MM.1S (cell line): ENCODE measurements around the gene TOR1AIP1.

Source experiments
- DNase-seq: peaks from one replicate; pipeline ENCODE4 v3.0.0-alpha.2; 2015
- H2AFZ ChIP-seq: fragments of 300-600 bp; sonication (generic); 2 replicates; pipeline ENCODE4 v1.6.0; 2016; ENCODE audit warnings: antibody characterized with exemption, low read length
- H3F3A ChIP-seq: fragments of 300-600 bp; sonication (generic); 2 replicates; pipeline ENCODE4 v1.6.1; 2016; ENCODE audit warnings: mild to moderate bottlenecking, antibody characterized with exemption, low read length, moderate library complexity, mixed read lengths; ENCODE audit not compliant: insufficient read depth
- H3K27ac ChIP-seq: fragments of 300-600 bp; sonication (generic); 2 replicates; pipeline ENCODE4 v1.5.1; 2016; ENCODE audit warnings: mild to moderate bottlenecking, low read length
- H3K27me3 ChIP-seq: fragments of 300-600 bp; sonication (generic); replicated peaks from 2 replicates; pipeline ENCODE4 v1.6.0; 2016; ENCODE audit warnings: low read length; ENCODE audit not compliant: insufficient read depth
- H3K36me3 ChIP-seq: fragments of 300-600 bp; sonication (generic); replicated peaks from 2 replicates; pipeline ENCODE4 v1.6.1; 2016; ENCODE audit warnings: mild to moderate bottlenecking, low read length, mixed read lengths; ENCODE audit not compliant: insufficient read depth
- H3K4me1 ChIP-seq: fragments of 300-600 bp; sonication (generic); 2 replicates; pipeline ENCODE4 v1.6.1; 2016; ENCODE audit warnings: low read length, mixed read lengths
- H3K4me2 ChIP-seq: fragments of 300-600 bp; sonication (generic); 2 replicates; pipeline ENCODE4 v1.6.0; 2016; ENCODE audit warnings: low read depth, low read length
- H3K4me3 ChIP-seq: fragments of 300-600 bp; sonication (generic); 2 replicates; pipeline ENCODE4 v1.5.1; 2016; ENCODE audit warnings: low read length, mixed read lengths
- H3K79me2 ChIP-seq: fragments of 300-600 bp; sonication (generic); 2 replicates; pipeline ENCODE4 v1.6.1; 2016; ENCODE audit warnings: mixed run types, low read length, mixed read lengths
- H3K9ac ChIP-seq: fragments of 300-600 bp; sonication (generic); 2 replicates; pipeline ENCODE4 v1.6.1; 2016; ENCODE audit warnings: low read length, mixed read lengths
- H3K9me2 ChIP-seq: fragments of 300-600 bp; sonication (generic); replicated peaks from 2 replicates; pipeline ENCODE4 v1.6.1; 2016; ENCODE audit warnings: mild to moderate bottlenecking, low read length, mixed read lengths; ENCODE audit not compliant: insufficient read depth
- H3K9me3 ChIP-seq: fragments of 300-600 bp; sonication (generic); replicated peaks from 2 replicates; pipeline ENCODE4 v1.6.1; 2016; ENCODE audit warnings: mild to moderate bottlenecking, low read length, mixed read lengths; ENCODE audit not compliant: insufficient read depth
- H4K20me1 ChIP-seq: fragments of 300-600 bp; sonication (generic); 2 replicates; pipeline ENCODE4 v1.6.1; 2016; ENCODE audit warnings: mild to moderate bottlenecking, low read length, moderate library complexity, mixed read lengths; ENCODE audit not compliant: insufficient read depth
- EZH2 ChIP-seq: fragments of 300-600 bp; sonication (generic); optimal IDR thresholded peaks from 2 replicates; pipeline ENCODE3; 2017; ENCODE audit warnings: low read depth, mild to moderate bottlenecking, antibody characterized with exemption, low read length, mixed read lengths
- EZH2phosphoT487 ChIP-seq: fragments of 300-600 bp; sonication (generic); IDR thresholded peaks from 2 replicates; pipeline ENCODE4 v1.6.1; 2018; ENCODE audit warnings: antibody characterized with exemption, low read length
- TF ChIP-seq, protein P1 (sequence below): fragments of 300-600 bp; sonication (generic); IDR thresholded peaks from 2 replicates; pipeline ENCODE4 v1.5.1; 2016; ENCODE audit warnings: antibody characterized with exemption, low read length, mixed read lengths

The TOR1AIP1 gene

DNA sequence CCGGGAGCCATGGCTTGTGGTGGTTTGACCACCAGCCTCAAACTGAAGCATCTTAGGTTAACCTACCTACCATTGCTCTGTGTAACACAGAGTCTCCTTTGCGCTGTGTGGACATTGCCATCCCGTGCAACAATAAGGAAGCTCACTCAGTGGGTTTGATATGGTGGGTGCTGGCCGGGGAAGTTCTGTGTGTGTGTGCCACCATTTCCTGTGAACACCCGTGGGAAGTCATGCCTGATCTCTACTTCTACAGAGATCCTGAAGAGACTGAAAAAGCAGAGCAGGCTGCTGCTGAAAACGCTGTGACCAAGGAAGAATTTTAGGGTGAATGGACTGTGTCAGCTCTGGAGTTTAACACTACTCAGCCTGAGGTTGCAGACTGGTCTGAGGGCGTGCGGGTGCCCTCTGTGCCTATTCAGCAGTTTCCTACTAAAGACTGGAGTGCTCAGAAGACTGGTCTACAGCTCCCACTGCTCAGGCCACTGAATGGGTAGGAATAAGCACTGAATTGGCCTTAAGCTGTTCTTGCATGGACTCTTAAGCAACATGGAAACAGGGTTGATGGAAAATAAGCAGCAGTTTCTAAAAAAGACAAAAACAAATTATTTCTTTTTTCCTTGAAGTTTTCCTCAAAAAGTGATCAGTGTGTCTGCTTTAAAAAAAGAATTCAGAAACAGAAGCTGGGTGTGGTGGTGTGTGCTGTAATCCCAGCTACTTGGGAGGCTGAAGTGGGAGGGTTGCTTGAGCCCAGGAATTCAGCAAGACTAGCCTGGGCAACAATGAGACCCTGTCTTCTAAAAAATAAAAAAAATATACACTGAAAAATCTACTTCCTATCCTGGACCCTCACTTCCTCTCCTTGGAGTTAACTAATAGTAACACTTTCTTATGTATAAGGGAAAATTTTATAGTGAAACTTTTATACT is 87.2 kb downstream of the TOR1AIP1 start:
- Histone ChIP-seq H3K27me3 (no peaks in the 10 kb centered on the region), H3K4me2 (peak overlapping the region; percentile 65), H3K4me1 (peaks cover 27% of the 10 kb centered on the region), H3F3A (peaks cover 21% of the 10 kb centered on the region), H3K36me3 (0 out of 2 replicates have a peak, but pooled peaks cover 4% of the 10 kb centered on the region), H4K20me1 (no peaks in the 10 kb centered on the region), H3K9me3 (0 out of 2 replicates have a peak, but pooled peaks cover 4% of the 10 kb centered on the region), H3K79me2 (peaks cover 100% of the 10 kb centered on the region), H3K9ac (peak overlapping the region; percentile 3; the same call in 1 of the 2 replicates), H2AFZ (no peak overlapping the region), H3K4me3 (peak overlapping the region; percentile 28), H3K9me2 (no peaks in the 10 kb centered on the region), H3K27ac (peak overlapping the region; percentile 56; the same call in 1 of the 2 replicates)
- TF ChIP-seq EZH2 (no peak), EZH2phosphoT487 (no peak)
- TF ChIP-seq, protein P1, sequence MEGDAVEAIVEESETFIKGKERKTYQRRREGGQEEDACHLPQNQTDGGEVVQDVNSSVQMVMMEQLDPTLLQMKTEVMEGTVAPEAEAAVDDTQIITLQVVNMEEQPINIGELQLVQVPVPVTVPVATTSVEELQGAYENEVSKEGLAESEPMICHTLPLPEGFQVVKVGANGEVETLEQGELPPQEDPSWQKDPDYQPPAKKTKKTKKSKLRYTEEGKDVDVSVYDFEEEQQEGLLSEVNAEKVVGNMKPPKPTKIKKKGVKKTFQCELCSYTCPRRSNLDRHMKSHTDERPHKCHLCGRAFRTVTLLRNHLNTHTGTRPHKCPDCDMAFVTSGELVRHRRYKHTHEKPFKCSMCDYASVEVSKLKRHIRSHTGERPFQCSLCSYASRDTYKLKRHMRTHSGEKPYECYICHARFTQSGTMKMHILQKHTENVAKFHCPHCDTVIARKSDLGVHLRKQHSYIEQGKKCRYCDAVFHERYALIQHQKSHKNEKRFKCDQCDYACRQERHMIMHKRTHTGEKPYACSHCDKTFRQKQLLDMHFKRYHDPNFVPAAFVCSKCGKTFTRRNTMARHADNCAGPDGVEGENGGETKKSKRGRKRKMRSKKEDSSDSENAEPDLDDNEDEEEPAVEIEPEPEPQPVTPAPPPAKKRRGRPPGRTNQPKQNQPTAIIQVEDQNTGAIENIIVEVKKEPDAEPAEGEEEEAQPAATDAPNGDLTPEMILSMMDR: no peak
- peak; percentile 62 for DNase-seq
